Fibroblast of lung (primary cell): ENCODE measurements around the gene CHMP4B. TPM values are rescaled to one million over a fixed set of nuclear protein-coding genes. Genes with fewer than 3 reads are reported as not detected.
A peak's percentile ranks its signal among the peaks of the same experiment; 100 is the strongest.

Experiments
- DNase-seq, 2 donors: peaks; one replicate each; pipeline versions ENCODE4 v3.0.0 to v3.0.0-alpha.2; 2010; ENCODE audit warnings: low read depth in 2 of 2
- H2AFZ ChIP-seq: 2 replicates; pipeline ENCODE4 v1.5.1; 2012; ENCODE audit warnings: low read length, control low read depth, inconsistent platforms
- H3K27ac ChIP-seq: 2 replicates; pipeline ENCODE4 v1.5.1; 2011; ENCODE audit warnings: low read length, control low read depth; ENCODE audit not compliant: insufficient read depth
- H3K27me3 ChIP-seq: 2 replicates; pipeline ENCODE4 v1.5.1; 2011; ENCODE audit warnings: mild to moderate bottlenecking, low read length; ENCODE audit not compliant: control insufficient read depth, insufficient read depth
- H3K36me3 ChIP-seq: 2 replicates; pipeline ENCODE4 v1.5.1; 2011; ENCODE audit warnings: low read length; ENCODE audit not compliant: control insufficient read depth, insufficient read depth
- H3K4me1 ChIP-seq: 2 replicates; pipeline ENCODE4 v1.5.1; 2011; ENCODE audit warnings: low read length; ENCODE audit not compliant: control insufficient read depth, insufficient read depth; ENCODE audit errors: extremely low read depth
- H3K4me2 ChIP-seq: 2 replicates; pipeline ENCODE4 v1.5.1; 2011; ENCODE audit warnings: low read length, control low read depth; ENCODE audit not compliant: insufficient read depth; ENCODE audit errors: extremely low read depth
- H3K4me3 ChIP-seq, 4 experiments: fragments of 200-600 bp in 1 of 4; sonication (generic) in 1 of 4; replicated peaks in 1 of 4; 2 replicates each; pipeline ENCODE4 v1.5.1; 2011 to 2016; ENCODE audit warnings: low read length in 4 of 4, low read depth in 3 of 4, mild to moderate bottlenecking in 3 of 4, control low read depth in 2 of 4, inconsistent platforms in 1 of 4, mixed read lengths in 1 of 4; ENCODE audit not compliant: insufficient read depth in 1 of 4; ENCODE audit errors: control extremely low read depth in 1 of 4
- H3K79me2 ChIP-seq: 2 replicates; pipeline ENCODE4 v1.5.1; 2012; ENCODE audit warnings: mild to moderate bottlenecking, low read length, inconsistent platforms; ENCODE audit not compliant: control insufficient read depth, insufficient read depth
- H3K9ac ChIP-seq: 2 replicates; pipeline ENCODE4 v1.5.1; 2011; ENCODE audit warnings: mild to moderate bottlenecking, low read length, control low read depth; ENCODE audit not compliant: insufficient read depth
- H3K9me3 ChIP-seq: 2 replicates; pipeline ENCODE4 v1.5.1; 2012; ENCODE audit warnings: low read depth, low read length; ENCODE audit not compliant: control insufficient read depth, insufficient read depth
- H4K20me1 ChIP-seq: 2 replicates; pipeline ENCODE4 v1.5.1; 2011; ENCODE audit warnings: low read length; ENCODE audit not compliant: control insufficient read depth, insufficient read depth; ENCODE audit errors: extremely low read depth
- CTCF ChIP-seq, 2 donors: IDR thresholded peaks in 1 of 2; conservative IDR thresholded peaks in 1 of 2; 1 replicate in 1 of 2; 2 replicates in 1 of 2; pipeline ENCODE4 v1.5.1; 2011 to 2012; ENCODE audit warnings: low read length in 2 of 2, control low read depth in 1 of 2, inconsistent platforms in 1 of 2, low read depth in 1 of 2, mild to moderate bottlenecking in 1 of 2
- EZH2 ChIP-seq: IDR thresholded peaks from 2 replicates; pipeline ENCODE4 v1.5.1; 2012; ENCODE audit warnings: low read length, control low read depth, mild to moderate bottlenecking; ENCODE audit errors: missing control alignments
- polyA plus RNA-seq, 2 donors: library from polyadenylated mRNA; depleted of rRNA in 1 of 2; stranded (reverse) in 1 of 2; unstranded in 1 of 2; fragments of >200 nt; gene quantifications; 2 replicates each; pipeline ENCODE4 v1.2.1, GENCODE V29; 2011 to 2012; ENCODE audit warnings: missing spikeins in 1 of 2
- total RNA-seq: library from RNA; depleted of rRNA; stranded (reverse); fragments of >200 nt; gene quantifications from 2 replicates; pipeline ENCODE4 v1.2.1, GENCODE V29; 2014

The CHMP4B gene
- total and polyA plus RNA-seq, 2 donors (not counting 1 experiment from before 2014, with no cell fraction given): 26.3 to 83.2 TPM

- peaks cover 60% of the 10 kb centered on the region for H3K79me2 ChIP-seq
- H2AFZ ChIP-seq: no peak overlapping the region
- no peaks in the 10 kb centered on the region for H3K36me3 ChIP-seq
- no peaks in the 10 kb centered on the region for H3K9me3 ChIP-seq
- no peaks in the 10 kb centered on the region for H3K27me3 ChIP-seq
- peak overlapping the region; percentile 98 for H3K27ac ChIP-seq
- H3K4me1 ChIP-seq: no peaks in the 10 kb centered on the region
- H4K20me1 ChIP-seq: peaks cover 2% of the 10 kb centered on the region
- H3K4me3 ChIP-seq: peak overlapping the region; percentile 82 to 99 (median 96)
- H3K9ac ChIP-seq: no peak overlapping the region
- peak overlapping the region; percentile 100 for H3K4me2 ChIP-seq
- no peak for DNase-seq
- no peak for TF ChIP-seq EZH2
- TF ChIP-seq CTCF (conservative IDR thresholded peaks at IDR 0.05 in 1 of 2, IDR thresholded peaks at IDR 0.05 in 1 of 2; ENCODE audit: low read depth in 1 of 2, low read length in 2 of 2): no peak
These were observed 1.8 kb downstream of the CHMP4B start for GRCh38 chr20:33812908-33813462.

- Histone ChIP-seq H4K20me1 (peaks cover 2% of the 10 kb centered on the region), H3K4me1 (no peaks in the 10 kb centered on the region), H3K4me3 (no peak overlapping the region), H3K27ac (no peak overlapping the region), H3K9me3 (no peaks in the 10 kb centered on the region), H3K4me2 (no peak overlapping the region), H3K27me3 (no peaks in the 10 kb centered on the region), H2AFZ (no peak overlapping the region), H3K9ac (no peak overlapping the region), H3K79me2 (peaks cover 71% of the 10 kb centered on the region), H3K36me3 (no peaks in the 10 kb centered on the region)
- TF ChIP-seq CTCF (conservative IDR thresholded peaks at IDR 0.05 in 1 of 2, IDR thresholded peaks at IDR 0.05 in 1 of 2; ENCODE audit: low read depth in 1 of 2, low read length in 2 of 2) (no peak), EZH2 (no peak)
- DNase-seq: no peak
These were observed 3.1 kb downstream of the CHMP4B start for GRCh38 chr20:33814238-33814712.

- Histone ChIP-seq H2AFZ (no peak overlapping the region), H3K4me1 (no peaks in the 10 kb centered on the region), H4K20me1 (peaks cover 4% of the 10 kb centered on the region), H3K9ac (no peak overlapping the region), H3K9me3 (no peaks in the 10 kb centered on the region), H3K36me3 (no peaks in the 10 kb centered on the region), H3K27ac (no peak overlapping the region), H3K4me3 (no peak overlapping the region), H3K79me2 (peaks cover 78% of the 10 kb centered on the region), H3K4me2 (no peak overlapping the region), H3K27me3 (no peaks in the 10 kb centered on the region)
- DNase-seq: no peak
- TF ChIP-seq EZH2 (no peak), CTCF (conservative IDR thresholded peaks at IDR 0.05 in 1 of 2, IDR thresholded peaks at IDR 0.05 in 1 of 2; ENCODE audit: low read depth in 1 of 2, low read length in 2 of 2) (no peak)
These were observed 4.5 kb downstream of the CHMP4B start for GRCh38 chr20:33815671-33816070.
